ENCODE measurements around the gene CLEC1B.

DNA sequence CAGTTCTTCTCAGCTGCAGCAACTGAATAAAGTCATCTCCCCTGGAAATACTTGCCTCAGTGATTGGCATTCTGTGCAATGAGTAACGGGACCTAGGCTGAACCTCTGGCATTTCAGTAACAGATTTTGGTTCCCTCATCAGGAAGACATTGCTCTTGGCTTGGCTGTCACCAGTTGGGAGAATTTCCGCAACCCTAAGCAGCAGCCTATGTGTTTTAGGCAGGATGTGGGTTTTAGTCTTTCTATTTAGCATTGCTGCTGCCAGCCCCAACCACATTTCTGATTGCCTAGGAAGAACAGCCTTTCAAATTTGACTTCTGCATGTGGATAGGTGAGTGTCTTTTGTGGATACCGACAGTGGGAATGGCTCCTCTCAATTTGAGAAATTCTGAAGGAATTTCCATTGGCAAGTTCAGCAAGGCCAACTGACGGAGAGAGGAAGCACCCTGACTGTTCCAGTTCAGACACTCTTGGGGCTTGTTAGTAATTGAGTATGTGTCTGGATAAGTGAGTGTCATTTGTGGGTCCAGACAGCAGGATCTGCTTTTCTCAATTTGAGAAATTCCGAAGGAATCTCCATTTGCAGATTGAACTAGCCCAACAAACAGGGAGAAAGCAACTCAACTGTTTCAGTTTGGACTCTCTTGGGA lies 47.8 kb downstream of the CLEC1B start:
- TF ChIP-seq EZH2 (IDR thresholded peaks at IDR 0.05) (no peak), POLR2AphosphoS5 (IDR thresholded peaks at IDR 0.05; ENCODE audit: borderline replicate concordance, low read depth, low read length) (no peak), FOXP2 (optimal IDR thresholded peaks at IDR 0.05; ENCODE audit: control extremely low read depth, extremely low read length, insufficient read depth) (no peak)

All from SK-N-MC (cell line).